ENCODE data around the gene FKBP15.

GRCh38 chr9:113150670-113151611 is 70.1 kb downstream of the FKBP15 start, which contains the start of gene SLC31A2:
- TF ChIP-seq, protein P1, sequence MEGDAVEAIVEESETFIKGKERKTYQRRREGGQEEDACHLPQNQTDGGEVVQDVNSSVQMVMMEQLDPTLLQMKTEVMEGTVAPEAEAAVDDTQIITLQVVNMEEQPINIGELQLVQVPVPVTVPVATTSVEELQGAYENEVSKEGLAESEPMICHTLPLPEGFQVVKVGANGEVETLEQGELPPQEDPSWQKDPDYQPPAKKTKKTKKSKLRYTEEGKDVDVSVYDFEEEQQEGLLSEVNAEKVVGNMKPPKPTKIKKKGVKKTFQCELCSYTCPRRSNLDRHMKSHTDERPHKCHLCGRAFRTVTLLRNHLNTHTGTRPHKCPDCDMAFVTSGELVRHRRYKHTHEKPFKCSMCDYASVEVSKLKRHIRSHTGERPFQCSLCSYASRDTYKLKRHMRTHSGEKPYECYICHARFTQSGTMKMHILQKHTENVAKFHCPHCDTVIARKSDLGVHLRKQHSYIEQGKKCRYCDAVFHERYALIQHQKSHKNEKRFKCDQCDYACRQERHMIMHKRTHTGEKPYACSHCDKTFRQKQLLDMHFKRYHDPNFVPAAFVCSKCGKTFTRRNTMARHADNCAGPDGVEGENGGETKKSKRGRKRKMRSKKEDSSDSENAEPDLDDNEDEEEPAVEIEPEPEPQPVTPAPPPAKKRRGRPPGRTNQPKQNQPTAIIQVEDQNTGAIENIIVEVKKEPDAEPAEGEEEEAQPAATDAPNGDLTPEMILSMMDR (CRISPR knock-in tag; IDR thresholded peaks at IDR 0.05), result peak; percentile 79
- TF ChIP-seq TAF15 (IDR thresholded peaks at IDR 0.05; ENCODE audit: low read depth, low read length, poor library complexity, severe bottlenecking) (no peak), JUNB (CRISPR knock-in tag; IDR thresholded peaks at IDR 0.05; ENCODE audit: borderline replicate concordance) (no peak), E2F5 (CRISPR knock-in tag; conservative IDR thresholded peaks at IDR 0.05) (no peak), ZNF749 (CRISPR knock-in tag; IDR thresholded peaks at IDR 0.05; ENCODE audit: borderline replicate concordance) (no peak), THAP9 (CRISPR knock-in tag; IDR thresholded peaks at IDR 0.05; ENCODE audit: borderline replicate concordance) (no peak), SETDB1 (CRISPR knock-in tag; IDR thresholded peaks at IDR 0.05; ENCODE audit: borderline replicate concordance) (no peak), KMT2A (CRISPR knock-in tag; IDR thresholded peaks at IDR 0.05) (peak; percentile 64; the same call in 1 of the 2 replicates), EED (CRISPR knock-in tag; IDR thresholded peaks at IDR 0.05) (no peak), RNF2 (conservative IDR thresholded peaks at IDR 0.05; ENCODE audit: low read depth) (no peak), PRDM10 (CRISPR knock-in tag; IDR thresholded peaks at IDR 0.05; ENCODE audit: low read depth) (no peak), SMARCE1 (IDR thresholded peaks at IDR 0.05; ENCODE audit: borderline replicate concordance) (no peak)
- TF ChIP-seq, protein P2, sequence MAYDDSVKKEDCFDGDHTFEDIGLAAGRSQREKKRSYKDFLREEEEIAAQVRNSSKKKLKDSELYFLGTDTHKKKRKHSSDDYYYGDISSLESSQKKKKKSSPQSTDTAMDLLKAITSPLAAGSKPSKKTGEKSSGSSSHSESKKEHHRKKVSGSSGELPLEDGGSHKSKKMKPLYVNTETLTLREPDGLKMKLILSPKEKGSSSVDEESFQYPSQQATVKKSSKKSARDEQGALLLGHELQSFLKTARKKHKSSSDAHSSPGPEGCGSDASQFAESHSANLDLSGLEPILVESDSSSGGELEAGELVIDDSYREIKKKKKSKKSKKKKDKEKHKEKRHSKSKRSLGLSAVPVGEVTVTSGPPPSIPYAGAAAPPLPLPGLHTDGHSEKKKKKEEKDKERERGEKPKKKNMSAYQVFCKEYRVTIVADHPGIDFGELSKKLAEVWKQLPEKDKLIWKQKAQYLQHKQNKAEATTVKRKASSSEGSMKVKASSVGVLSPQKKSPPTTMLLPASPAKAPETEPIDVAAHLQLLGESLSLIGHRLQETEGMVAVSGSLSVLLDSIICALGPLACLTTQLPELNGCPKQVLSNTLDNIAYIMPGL (CRISPR knock-in tag; IDR thresholded peaks at IDR 0.05; ENCODE audit: borderline replicate concordance in 1 of 2, low read depth in 1 of 2), result peak; percentile 72 to 79

Measured in HepG2 (cell line).